GM18505 (cell line): ENCODE results near the gene NUDCD3.

Experiments
- ATAC-seq: cut with Tn5 transposase; IDR thresholded peaks from one replicate; pipeline ENCODE4 v1.9.1; 2021; ENCODE audit not compliant: unreplicated experiment
- POLR2A ChIP-seq: IDR thresholded peaks from 4 replicates; pipeline ENCODE4 v1.6.1; 2011; ENCODE audit warnings: borderline replicate concordance; ENCODE audit not compliant: insufficient read depth, insufficient read length; ENCODE audit errors: extremely low read depth

The NUDCD3 gene

GRCh38 chr7:44374007-44374763 lies 116.3 kb downstream of the NUDCD3 start:
- no peak for ATAC-seq
- no peak for TF ChIP-seq POLR2A

GRCh38 chr7:44373418-44373740 lies 117.1 kb downstream of the NUDCD3 start:
- no peak for ATAC-seq
- TF ChIP-seq POLR2A = no peak

GRCh38 chr7:44372560-44373417 lies 117.7 kb downstream of the NUDCD3 start:
- ATAC-seq = no peak
- no peak for TF ChIP-seq POLR2A

- no peak for TF ChIP-seq POLR2A
- no peak for ATAC-seq
Measured at GRCh38 chr7:44368885-44369284, 121.6 kb downstream of the NUDCD3 start.

GRCh38 chr7:44368455-44368854 lies 122.0 kb downstream of the NUDCD3 start:
- TF ChIP-seq POLR2A = no peak
- no peak for ATAC-seq

GRCh38 chr7:44367475-44368043 lies 122.9 kb downstream of the NUDCD3 start:
- TF ChIP-seq POLR2A = no peak
- ATAC-seq = no peak

- TF ChIP-seq POLR2A = no peak
- ATAC-seq = no peak
Measured at GRCh38 chr7:44366986-44367385, 123.5 kb downstream of the NUDCD3 start.

GRCh38 chr7:44353668-44354067 lies 136.8 kb downstream of the NUDCD3 start:
- no peak for TF ChIP-seq POLR2A
- no peak for ATAC-seq

GRCh38 chr7:44348851-44349781 lies 141.3 kb downstream of the NUDCD3 start:
- ATAC-seq = no peak
- TF ChIP-seq POLR2A = no peak

GRCh38 chr7:44348300-44348699 lies 142.2 kb downstream of the NUDCD3 start:
- no peak for ATAC-seq
- no peak for TF ChIP-seq POLR2A

- no peak for ATAC-seq
- no peak for TF ChIP-seq POLR2A
Measured at GRCh38 chr7:44347546-44348114, 142.8 kb downstream of the NUDCD3 start.

GRCh38 chr7:44346063-44346462 lies 144.4 kb downstream of the NUDCD3 start:
- TF ChIP-seq POLR2A = no peak
- ATAC-seq = no peak

GRCh38 chr7:44341401-44341800 lies 149.1 kb downstream of the NUDCD3 start:
- no peak for TF ChIP-seq POLR2A
- ATAC-seq = no peak

GRCh38 chr7:44338600-44338999 lies 151.9 kb downstream of the NUDCD3 start:
- ATAC-seq = no peak
- no peak for TF ChIP-seq POLR2A
